SU-DHL-6 (cell line): ENCODE data around the gene THAP7.

Experiments
- H2AFZ ChIP-seq: fragments of 200-600 bp; sonication (generic); 2 replicates; pipeline ENCODE4 v1.6.1; 2014; ENCODE audit warnings: low read depth, mild to moderate bottlenecking, moderate library complexity, mixed read lengths, antibody characterized with exemption, low read length; ENCODE audit not compliant: severe bottlenecking
- H3F3A ChIP-seq: fragments of 200-600 bp; shearing (Covaris generic); 2 replicates; pipeline ENCODE4 v1.6.0; 2016; ENCODE audit warnings: antibody characterized with exemption, mild to moderate bottlenecking; ENCODE audit not compliant: insufficient read depth
- H3K27ac ChIP-seq: fragments of 200-600 bp; sonication (generic); 2 replicates; pipeline ENCODE4 v1.5.1; 2016; ENCODE audit warnings: low read depth, mild to moderate bottlenecking, low read length, moderate library complexity, mixed read lengths
- H3K27me3 ChIP-seq: fragments of 200-600 bp; sonication (generic), shearing (Covaris generic); 2 replicates; pipeline ENCODE4 v1.6.0; 2014; ENCODE audit warnings: mild to moderate bottlenecking, low read length
- H3K36me3 ChIP-seq: fragments of 200-600 bp; sonication (generic); 2 replicates; pipeline ENCODE4 v1.6.1; 2014; ENCODE audit warnings: mild to moderate bottlenecking, low read length, mixed read lengths
- H3K4me2 ChIP-seq: fragments of 300-600, 200-600 bp; shearing (Covaris generic), sonication (generic); 2 replicates; pipeline ENCODE4 v1.6.0; 2014; ENCODE audit warnings: low read length, low read depth, mild to moderate bottlenecking; ENCODE audit not compliant: poor library complexity, severe bottlenecking
- H3K4me3 ChIP-seq: fragments of 200-600 bp; sonication (generic); 2 replicates; pipeline ENCODE4 v1.5.1; 2014; ENCODE audit warnings: antibody characterized with exemption, low read length, mild to moderate bottlenecking, mixed read lengths; ENCODE audit not compliant: insufficient read depth, poor library complexity, severe bottlenecking
- H3K79me2 ChIP-seq: fragments of 200-600 bp; sonication (generic); 2 replicates; pipeline ENCODE4 v1.6.1; 2014; ENCODE audit warnings: mild to moderate bottlenecking, low read length, moderate library complexity; ENCODE audit not compliant: insufficient read depth
- H3K9ac ChIP-seq: fragments of 200-600 bp; sonication (generic); 2 replicates; pipeline ENCODE4 v1.7.0; 2014; ENCODE audit warnings: mild to moderate bottlenecking, low read length
- H3K9me2 ChIP-seq: fragments of 200-600 bp; sonication (generic); replicated peaks from 2 replicates; pipeline ENCODE4 v1.6.1; 2014; ENCODE audit warnings: low read length; ENCODE audit not compliant: insufficient read depth
- H3K9me3 ChIP-seq: fragments of 200-600 bp; sonication (generic); 2 replicates; pipeline ENCODE4 v1.6.1; 2014; ENCODE audit warnings: low read length, mixed read lengths; ENCODE audit not compliant: insufficient read depth
- H4K20me1 ChIP-seq: fragments of 200-600 bp; sonication (generic); 2 replicates; pipeline ENCODE4 v1.6.1; 2014; ENCODE audit warnings: low read depth, mild to moderate bottlenecking, antibody characterized with exemption, low read length, moderate library complexity, mixed read lengths
- CTCF ChIP-seq: fragments of 200-600 bp; sonication (generic); IDR thresholded peaks from one replicate; pipeline ENCODE4 v1.5.1; 2017; ENCODE audit warnings: antibody characterized with exemption, mild to moderate bottlenecking, low read length, moderate library complexity; ENCODE audit not compliant: insufficient read depth, poor library complexity, severe bottlenecking
- EZH2phosphoT487 ChIP-seq: fragments of 200-600 bp; sonication (generic), shearing (Covaris generic); conservative IDR thresholded peaks from 2 replicates; pipeline ENCODE4 v1.6.1; 2018; ENCODE audit warnings: mild to moderate bottlenecking, antibody characterized with exemption, low read length, moderate library complexity, mixed read lengths

The THAP7 gene

DNA sequence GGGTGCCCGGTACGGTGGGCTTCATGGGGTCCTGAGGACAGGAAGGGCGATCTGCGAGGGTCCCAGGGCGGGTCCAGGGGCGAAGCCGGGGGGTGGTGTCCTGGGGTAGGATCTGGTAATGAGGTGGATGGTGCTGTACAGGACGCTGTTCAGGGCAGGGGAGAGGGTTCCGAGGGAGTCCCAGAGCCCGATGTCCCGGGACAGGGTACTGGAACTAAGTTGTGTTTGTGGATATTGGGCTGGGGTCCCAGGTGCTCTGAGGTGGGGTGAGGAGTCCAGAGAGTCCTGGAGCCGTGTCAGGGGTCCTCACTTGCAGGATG is 19.4 kb downstream of the THAP7 start:
- Histone ChIP-seq H3F3A (no peaks in the 10 kb centered on the region), H3K9ac (peak overlapping the region; percentile 81), H3K36me3 (no peaks in the 10 kb centered on the region), H3K4me2 (peak overlapping the region; percentile 93), H3K79me2 (no peaks in the 10 kb centered on the region), H2AFZ (peak overlapping the region; percentile 91), H3K9me3 (no peaks in the 10 kb centered on the region), H4K20me1 (no peaks in the 10 kb centered on the region), H3K9me2 (no peaks in the 10 kb centered on the region), H3K27me3 (no peaks in the 10 kb centered on the region), H3K27ac (no peak overlapping the region), H3K4me3 (peak overlapping the region; percentile 73)
- no peak for TF ChIP-seq CTCF
- no peak for TF ChIP-seq EZH2phosphoT487

GRCh38 chr22:20981787-20982562 is 19.9 kb downstream of the THAP7 start, which contains the start of gene LZTR1:
LZTR1 (plus strand) TSS chr22:20982297; CDS start chr22:20982372, 75 bp downstream.
- Histone ChIP-seq H3K27me3 (no peaks in the 10 kb centered on the region), H2AFZ (peak within 1 kb of the TSS; percentile 91), H4K20me1 (no peaks in the 10 kb centered on the region), H3K9me2 (no peaks in the 10 kb centered on the region), H3K9ac (peak within 1 kb of the TSS; percentile 81), H3K27ac (no peak within 1 kb of the TSS), H3K4me3 (peak within 1 kb of the TSS; percentile 73), H3K36me3 (no peaks in the 10 kb centered on the region), H3K79me2 (no peaks in the 10 kb centered on the region), H3K9me3 (no peaks in the 10 kb centered on the region), H3K4me2 (peak within 1 kb of the TSS; percentile 93), H3F3A (no peaks in the 10 kb centered on the region)
- TF ChIP-seq EZH2phosphoT487 (no peak), CTCF (no peak)

DNA sequence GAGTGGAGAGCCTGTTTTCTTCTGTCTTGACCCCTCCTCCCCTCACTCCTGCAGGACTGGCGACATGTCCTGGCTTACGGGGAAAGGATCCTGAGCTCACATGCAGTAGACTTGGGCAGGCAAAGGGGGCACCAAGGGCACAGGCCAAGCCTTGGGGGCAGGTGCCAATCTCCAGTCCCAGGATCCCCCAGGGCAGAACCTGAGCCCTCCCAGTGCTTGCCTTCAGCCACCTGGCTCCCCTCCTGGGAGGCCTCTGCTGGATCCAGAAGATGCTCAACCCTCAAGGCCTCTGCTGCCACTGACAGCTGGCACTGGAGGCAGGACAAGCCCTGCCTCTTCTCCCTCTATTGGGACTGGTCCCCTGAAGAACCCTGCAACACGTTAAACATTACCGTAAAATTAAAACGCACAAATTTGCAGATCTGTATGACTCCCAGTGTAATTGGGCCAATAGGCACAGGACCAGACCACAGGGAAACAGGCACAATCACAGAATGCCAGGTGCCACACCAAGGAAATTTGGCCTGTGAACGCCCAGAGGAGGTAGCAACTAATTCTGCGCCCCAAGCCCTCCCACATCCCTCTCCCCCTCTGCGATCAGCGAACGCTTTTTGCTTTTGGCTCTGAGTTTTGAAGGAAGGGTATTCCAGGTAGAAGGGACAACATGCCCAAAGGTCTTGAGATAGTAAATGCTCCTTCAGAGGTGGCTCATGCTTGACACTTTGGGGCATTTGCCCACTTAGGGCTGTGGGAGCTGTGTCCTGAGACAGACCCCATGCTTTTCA is 20.8 kb downstream of the THAP7 start:
- Histone ChIP-seq H3K27ac (no peak overlapping the region), H3F3A (no peaks in the 10 kb centered on the region), H3K4me2 (peak overlapping the region; percentile 93), H3K9me3 (no peaks in the 10 kb centered on the region), H3K36me3 (no peaks in the 10 kb centered on the region), H4K20me1 (no peaks in the 10 kb centered on the region), H3K79me2 (no peaks in the 10 kb centered on the region), H3K9ac (peak overlapping the region; percentile 81), H3K27me3 (no peaks in the 10 kb centered on the region), H3K4me3 (peak overlapping the region; percentile 73), H2AFZ (peak overlapping the region; percentile 89), H3K9me2 (no peaks in the 10 kb centered on the region)
- TF ChIP-seq CTCF: no peak
- TF ChIP-seq EZH2phosphoT487: no peak
